ENCODE results near the gene MIB2. TPM values are rescaled to one million over a fixed set of nuclear protein-coding genes. Genes with fewer than 3 reads are reported as not detected.

MIB2 gene
- total RNA-seq, 2 donors from 2014 or later: 56.4 to 58.1 TPM

GRCh38 chr1:1596493-1597274 lies 18.6 kb upstream of the MIB2 start:
- ATAC-seq (no peak), DNase-seq (no peak)
- intact Hi-C loops (cut with DNase I): no loop called here

GRCh38 chr1:1597275-1597930 lies 17.9 kb upstream of the MIB2 start:
- no peak for ATAC-seq

GRCh38 chr1:1598051-1598719 lies 17.1 kb upstream of the MIB2 start:
- intact Hi-C loops (cut with DNase I): no loop called here
- DNase-seq (no peak), ATAC-seq (no peak)

More at GRCh38 chr1:1597275-1597930, 17.9 kb upstream of the MIB2 start:
- no peak for DNase-seq
- intact Hi-C loops (cut with DNase I): no loop called here

- ATAC-seq (no peak), DNase-seq (no peak)
- intact Hi-C loops (cut with DNase I): no loop called here
Measured at GRCh38 chr1:1598720-1599029, 16.6 kb upstream of the MIB2 start.

- DNase-seq: no peak
- peak in 1 of 2 donors; percentile 20 for ATAC-seq
- intact Hi-C loops (cut with DNase I): no loop called here
Measured at GRCh38 chr1:1599030-1599934, 16.0 kb upstream of the MIB2 start.

GRCh38 chr1:1599935-1600860 lies 15.1 kb upstream of the MIB2 start, which contains the start of gene FNDC10:
Gene FNDC10 (minus strand): TSS chr1:1600135. CDS start chr1:1600015, 120 bp downstream.
- ATAC-seq (peak in 1 of 2 donors; percentile 11), DNase-seq (no peak)
- intact Hi-C loops (cut with DNase I): no loop called here

- ATAC-seq (no peak), DNase-seq (peak; percentile 13)
- intact Hi-C loops (cut with DNase I): no loop called here
Measured at GRCh38 chr1:1600861-1601563, 14.3 kb upstream of the MIB2 start.

- intact Hi-C loops (cut with DNase I): no loop called here
- DNase-seq (no peak), ATAC-seq (no peak)
Measured at GRCh38 chr1:1601564-1602303, 13.6 kb upstream of the MIB2 start.

GRCh38 chr1:1602304-1602967 lies 12.9 kb upstream of the MIB2 start:
- DNase-seq (no peak), ATAC-seq (no peak)
- intact Hi-C loops (cut with DNase I): no loop called here

- intact Hi-C loops (cut with DNase I): no loop called here
- DNase-seq: no peak
- no peak for ATAC-seq
Measured at GRCh38 chr1:1602968-1603506, 12.3 kb upstream of the MIB2 start.

GRCh38 chr1:1603671-1604373 lies 11.5 kb upstream of the MIB2 start:
- ATAC-seq (no peak), DNase-seq (no peak)
- intact Hi-C loops (cut with DNase I): no loop called here

- ATAC-seq: no peak
Measured at GRCh38 chr1:1604374-1605033, 10.8 kb upstream of the MIB2 start.

GRCh38 chr1:1605034-1605591 lies 10.2 kb upstream of the MIB2 start:
- intact Hi-C loops (cut with DNase I): no loop called here
- ATAC-seq: no peak
- no peak for DNase-seq

More at GRCh38 chr1:1604374-1605033, 10.8 kb upstream of the MIB2 start:
- intact Hi-C loops (cut with DNase I): no loop called here
- DNase-seq: no peak

GRCh38 chr1:1605724-1606123 lies 9.6 kb upstream of the MIB2 start:
- no peak for DNase-seq
- ATAC-seq: no peak
- intact Hi-C loops (cut with DNase I): no loop called here

- DNase-seq (no peak), ATAC-seq (no peak)
- intact Hi-C loops (cut with DNase I): no loop called here
Measured at GRCh38 chr1:1606232-1606631, 9.1 kb upstream of the MIB2 start.

Data from left cardiac atrium (tissue), 4 donors.